ENCODE measurements around the gene HCST. TPM values are rescaled to one million over a fixed set of nuclear protein-coding genes. Genes with fewer than 3 reads are reported as not detected.
"Not testable (repeated sequence)": the region's sequence is repeated elsewhere in the genome, so short reads cannot be mapped to it uniquely, and the experiment has no call there.

The HCST gene
- total and polyA plus RNA-seq, 7 donors, result 1.1 to 4.7 (median 3.5) TPM

- H3K27ac ChIP-seq, result no peak overlapping the region
- H3K27me3 ChIP-seq (ENCODE audit: insufficient read depth in 3 of 3, low read length in 2 of 3), result no peaks in the 10 kb centered on the region
- peaks cover 0 to 48% of the 10 kb centered on the region in 2 donors for H3K36me3 ChIP-seq (ENCODE audit: insufficient read depth in 1 of 2, low read depth in 1 of 2)
- intact Hi-C loops (cut with DNase I), result no loop called here
- no peaks in the 10 kb centered on the region for H3K4me1 ChIP-seq
- 90 to 94% (median 90%) methylated on average over 15 to 18 of the region's 18 CpGs for WGBS, 3 donors
- no peak overlapping the region for H3K4me3 ChIP-seq
- ATAC-seq (no peak), DNase-seq (no peak)
- TF ChIP-seq CTCF (IDR thresholded peaks at IDR 0.05), result no peak
- H3K9me3 ChIP-seq, result no peaks in the 10 kb centered on the region
These were observed 12.8 kb upstream of the HCST start for GRCh38 chr19:35889370-35890112.

- intact Hi-C loops (cut with DNase I), result no loop called here
- TF ChIP-seq CTCF (IDR thresholded peaks at IDR 0.05), result no peak
- H3K27ac ChIP-seq, result no peak overlapping the region
- no peak for ATAC-seq
- no peak overlapping the region for H3K4me3 ChIP-seq
- 90 to 94% (median 91%) methylated on average over 13 of the region's 13 CpGs for WGBS, 3 donors
- H3K36me3 ChIP-seq (ENCODE audit: insufficient read depth in 1 of 2, low read depth in 1 of 2), result peaks cover 0 to 53% of the 10 kb centered on the region in 2 donors
- no peaks in the 10 kb centered on the region for H3K27me3 ChIP-seq (ENCODE audit: insufficient read depth in 3 of 3, low read length in 2 of 3)
- H3K4me1 ChIP-seq, result no peaks in the 10 kb centered on the region
- DNase-seq, result no peak
- no peaks in the 10 kb centered on the region for H3K9me3 ChIP-seq
These were observed 12.1 kb upstream of the HCST start for GRCh38 chr19:35890113-35890650.

GRCh38 chr19:35891819-35892218 lies 10.5 kb upstream of the HCST start:
- H3K27me3 ChIP-seq (ENCODE audit: insufficient read depth in 3 of 3, low read length in 2 of 3); ATAC-seq; H3K4me1 ChIP-seq; H3K9me3 ChIP-seq; intact Hi-C loops (cut with DNase I); H3K4me3 ChIP-seq; H3K27ac ChIP-seq; DNase-seq: not testable (repeated sequence)
- 93 to 94% (median 94%) methylated on average over 3 of the region's 3 CpGs for WGBS, 3 donors
- peaks cover 0 to 63% of the 10 kb centered on the region in 2 donors for H3K36me3 ChIP-seq (ENCODE audit: insufficient read depth in 1 of 2, low read depth in 1 of 2)

- no peak overlapping the region for H3K4me3 ChIP-seq
- H3K9me3 ChIP-seq, result no peaks in the 10 kb centered on the region
- no peak for TF ChIP-seq CTCF (IDR thresholded peaks at IDR 0.05)
- ATAC-seq (no peak), DNase-seq (no peak)
- peaks cover 0 to 4% (median 0%) of the 10 kb centered on the region in 3 donors for H3K27me3 ChIP-seq (ENCODE audit: insufficient read depth in 3 of 3, low read length in 2 of 3)
- peaks cover 0 to 42% of the 10 kb centered on the region in 2 donors for H3K36me3 ChIP-seq (ENCODE audit: insufficient read depth in 1 of 2, low read depth in 1 of 2)
- 94 to 97% (median 97%) methylated on average over 2 of the region's 2 CpGs for WGBS, 3 donors
- intact Hi-C loops (cut with DNase I), result no loop called here
- no peak overlapping the region for H3K27ac ChIP-seq
- H3K4me1 ChIP-seq, result peaks cover 7% of the 10 kb centered on the region
These were observed 8.0 kb upstream of the HCST start for GRCh38 chr19:35894342-35894741.

GRCh38 chr19:35895911-35896642 lies 6.3 kb upstream of the HCST start:
- 87 to 91% (median 91%) methylated on average over 21 of the region's 21 CpGs for WGBS, 3 donors
- Histone ChIP-seq H3K27ac (no peak overlapping the region), H3K9me3 (no peaks in the 10 kb centered on the region), H3K4me3 (no peak overlapping the region), H3K36me3 (ENCODE audit: insufficient read depth in 1 of 2, low read depth in 1 of 2) (peaks cover 0 to 29% of the 10 kb centered on the region in 2 donors), H3K4me1 (peaks cover 7% of the 10 kb centered on the region), H3K27me3 (ENCODE audit: insufficient read depth in 3 of 3, low read length in 2 of 3) (peaks cover 0 to 4% (median 0%) of the 10 kb centered on the region in 3 donors)
- DNase-seq (no peak), ATAC-seq (no peak)
- intact Hi-C loops (cut with DNase I), result no loop called here
- TF ChIP-seq CTCF (IDR thresholded peaks at IDR 0.05), result no peak

Measured in psoas muscle (tissue), 8 donors.